ENCODE data around the gene CYP11A1. TPM values are rescaled to one million over a fixed set of nuclear protein-coding genes. Genes with fewer than 3 reads are reported as not detected.

Gene CYP11A1
- total and polyA plus RNA-seq, 8 donors: 2.5 to 10.2 (median 4.2) TPM; not detected in 4

DNA sequence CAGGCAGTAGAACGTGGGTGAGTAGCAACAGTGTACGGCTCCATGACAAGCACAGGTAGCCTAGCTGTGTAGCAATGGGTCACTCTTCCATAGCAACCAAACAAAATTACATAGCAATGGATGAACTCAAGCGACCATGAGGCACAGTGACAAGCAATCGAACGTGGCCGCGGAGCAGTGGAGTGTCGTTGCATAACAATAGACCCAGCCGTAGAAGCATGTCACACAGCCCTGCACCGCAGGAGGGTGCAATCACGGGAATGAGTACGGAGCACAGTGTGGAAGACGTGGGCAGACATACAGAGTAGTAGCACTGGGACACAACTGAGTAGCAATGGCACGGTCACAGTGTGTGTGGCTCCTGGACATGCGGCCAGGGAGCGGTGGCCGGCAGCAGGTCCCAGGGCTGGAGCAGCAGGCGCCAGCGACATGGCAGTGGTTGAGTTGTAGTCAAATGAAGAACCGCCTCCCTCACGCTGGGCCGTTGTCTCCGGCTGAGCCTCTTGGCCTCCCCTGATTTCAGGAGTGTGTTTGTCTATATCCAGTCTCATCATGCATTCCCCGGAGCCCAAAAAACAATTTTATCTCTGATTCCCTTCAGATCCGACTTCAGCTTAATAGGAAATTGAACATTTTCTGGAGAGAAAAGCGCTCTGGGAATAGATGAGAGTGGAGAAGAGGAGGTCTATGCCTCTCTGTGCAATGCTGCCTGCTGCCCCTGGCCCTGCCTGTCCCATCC, 67.2 kb downstream of the CYP11A1 start:
- 40 to 51% (median 44%) methylated on average over 26 of the region's 26 CpGs for WGBS, 5 donors
- TF ChIP-seq POLR2AphosphoS5 (IDR thresholded peaks at IDR 0.05): no peak
- no peak for TF ChIP-seq POLR2A (IDR thresholded peaks at IDR 0.05)
- TF ChIP-seq, protein P1, sequence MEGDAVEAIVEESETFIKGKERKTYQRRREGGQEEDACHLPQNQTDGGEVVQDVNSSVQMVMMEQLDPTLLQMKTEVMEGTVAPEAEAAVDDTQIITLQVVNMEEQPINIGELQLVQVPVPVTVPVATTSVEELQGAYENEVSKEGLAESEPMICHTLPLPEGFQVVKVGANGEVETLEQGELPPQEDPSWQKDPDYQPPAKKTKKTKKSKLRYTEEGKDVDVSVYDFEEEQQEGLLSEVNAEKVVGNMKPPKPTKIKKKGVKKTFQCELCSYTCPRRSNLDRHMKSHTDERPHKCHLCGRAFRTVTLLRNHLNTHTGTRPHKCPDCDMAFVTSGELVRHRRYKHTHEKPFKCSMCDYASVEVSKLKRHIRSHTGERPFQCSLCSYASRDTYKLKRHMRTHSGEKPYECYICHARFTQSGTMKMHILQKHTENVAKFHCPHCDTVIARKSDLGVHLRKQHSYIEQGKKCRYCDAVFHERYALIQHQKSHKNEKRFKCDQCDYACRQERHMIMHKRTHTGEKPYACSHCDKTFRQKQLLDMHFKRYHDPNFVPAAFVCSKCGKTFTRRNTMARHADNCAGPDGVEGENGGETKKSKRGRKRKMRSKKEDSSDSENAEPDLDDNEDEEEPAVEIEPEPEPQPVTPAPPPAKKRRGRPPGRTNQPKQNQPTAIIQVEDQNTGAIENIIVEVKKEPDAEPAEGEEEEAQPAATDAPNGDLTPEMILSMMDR (IDR thresholded peaks at IDR 0.05): no peak
- no peak for TF ChIP-seq EP300 (IDR thresholded peaks at IDR 0.05)
- intact Hi-C loops (cut with DNase I; ENCODE audit: low total_unique reads): no loop called here

DNA sequence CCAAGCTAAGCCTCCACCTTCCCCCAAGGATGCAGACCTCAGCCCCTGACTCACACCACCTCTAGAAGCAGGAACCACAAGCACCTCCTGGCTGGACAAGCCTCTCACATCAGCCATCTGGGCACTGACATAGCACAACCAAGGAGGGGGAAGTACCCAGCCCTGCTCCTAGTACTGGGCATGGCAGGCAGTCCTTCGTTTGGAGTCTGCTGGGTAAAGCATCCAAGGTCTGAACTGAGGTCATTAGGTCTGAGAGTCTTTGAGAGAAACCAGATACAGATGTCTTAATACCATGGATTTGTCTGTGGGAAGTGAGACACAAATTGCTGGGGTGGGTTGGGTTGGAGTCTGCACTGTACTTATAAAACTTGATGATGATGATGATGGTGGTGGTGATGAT, 69.6 kb downstream of the CYP11A1 start:
- H3K4me3 ChIP-seq: no peak overlapping the region
- TF ChIP-seq EP300 (IDR thresholded peaks at IDR 0.05) (no peak), POLR2AphosphoS5 (IDR thresholded peaks at IDR 0.05) (no peak), POLR2A (IDR thresholded peaks at IDR 0.05) (no peak)
- TF ChIP-seq, protein P1 (IDR thresholded peaks at IDR 0.05): no peak
- no peaks in the 10 kb centered on the region for H3K9me3 ChIP-seq
- no peaks in the 10 kb centered on the region for H3K36me3 ChIP-seq
- no peak overlapping the region for H3K27ac ChIP-seq
- H3K4me1 ChIP-seq: no peaks in the 10 kb centered on the region
- DNase-seq: no peak
- intact Hi-C loops (cut with DNase I; ENCODE audit: low total_unique reads): no loop called here
- H3K27me3 ChIP-seq: peaks cover 0 to 67% (median 0%) of the 10 kb centered on the region in 3 donors
- 9 to 43% (median 24%) methylated on average over 1 of the region's 1 CpG for WGBS, 5 donors

More for the DNA sequence above, 67.2 kb downstream of the CYP11A1 start:
- no peaks in the 10 kb centered on the region for H3K4me1 ChIP-seq
- H3K9me3 ChIP-seq: no peaks in the 10 kb centered on the region
- H3K27ac ChIP-seq: no peak overlapping the region
- H3K4me3 ChIP-seq: no peak overlapping the region
- DNase-seq: no peak
- H3K27me3 ChIP-seq: peaks cover 0 to 74% (median 4%) of the 10 kb centered on the region in 3 donors
- H3K36me3 ChIP-seq: no peaks in the 10 kb centered on the region

DNA sequence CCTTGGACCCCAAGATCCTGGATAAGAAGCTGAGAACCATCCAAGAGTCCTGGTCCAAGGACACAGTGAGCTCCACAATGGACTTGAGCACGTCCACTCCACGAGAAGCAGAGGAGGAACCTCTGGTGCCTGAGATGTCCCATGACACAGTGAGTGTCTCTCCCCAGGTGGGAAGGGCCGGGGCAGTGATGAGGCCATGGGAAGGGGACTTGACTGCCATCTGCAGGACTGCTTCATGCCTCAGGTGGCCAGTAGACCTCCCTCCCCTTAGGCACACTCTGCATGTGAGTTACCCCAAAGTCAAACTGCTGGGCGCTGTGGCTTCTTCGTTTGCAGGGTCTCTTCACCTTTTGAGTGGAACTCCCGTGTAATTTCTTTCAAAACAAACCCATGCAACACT, 71.6 kb downstream of the CYP11A1 start:
- no peak for TF ChIP-seq EP300 (IDR thresholded peaks at IDR 0.05)
- TF ChIP-seq POLR2AphosphoS5 (IDR thresholded peaks at IDR 0.05): no peak
- TF ChIP-seq POLR2A (IDR thresholded peaks at IDR 0.05): no peak
- TF ChIP-seq, protein P1 (IDR thresholded peaks at IDR 0.05): no peak
- no peak for DNase-seq
- Histone ChIP-seq H3K4me3 (no peak overlapping the region), H3K9me3 (no peaks in the 10 kb centered on the region), H3K27ac (no peak overlapping the region), H3K27me3 (peaks cover 0 to 66% (median 0%) of the 10 kb centered on the region in 3 donors), H3K36me3 (no peaks in the 10 kb centered on the region), H3K4me1 (peaks cover 0 to 5% (median 2%) of the 10 kb centered on the region in 4 donors)
- intact Hi-C loops (cut with DNase I; ENCODE audit: low total_unique reads): no loop called here
- WGBS, 5 donors: 53 to 62% (median 54%) methylated on average over 4 to 6 of the region's 6 CpGs

- Histone ChIP-seq H3K27me3 (peaks cover 0 to 60% (median 0%) of the 10 kb centered on the region in 3 donors), H3K4me3 (no peak overlapping the region), H3K9me3 (no peaks in the 10 kb centered on the region), H3K4me1 (peaks cover 0 to 5% (median 2%) of the 10 kb centered on the region in 4 donors), H3K36me3 (no peaks in the 10 kb centered on the region), H3K27ac (no peak overlapping the region)
- 31 to 72% (median 56%) methylated on average over 1 of the region's 1 CpG for WGBS, 5 donors
- DNase-seq: no peak
- TF ChIP-seq EP300 (IDR thresholded peaks at IDR 0.05): no peak
- TF ChIP-seq POLR2A (IDR thresholded peaks at IDR 0.05): no peak
- no peak for TF ChIP-seq POLR2AphosphoS5 (IDR thresholded peaks at IDR 0.05)
- TF ChIP-seq, protein P1 (IDR thresholded peaks at IDR 0.05): no peak
- intact Hi-C loops (cut with DNase I; ENCODE audit: low total_unique reads): no loop called here
Observed at GRCh38 chr15:74294010-74294409, 73.4 kb downstream of the CYP11A1 start.

Measured in stomach (tissue), 9 donors.